ENCODE data around the gene KLHDC3.
"Not testable (repeated sequence)": the region's sequence is repeated elsewhere in the genome, so short reads cannot be mapped to it uniquely, and the experiment has no call there.

The KLHDC3 gene

GRCh38 chr6:42984924-42985475 is 29.0 kb upstream of the KLHDC3 start:
- TF ChIP-seq CTCF (IDR thresholded peaks at IDR 0.05; ENCODE audit: low read depth, low read length): no peak

GRCh38 chr6:42987533-42988451 is 26.3 kb upstream of the KLHDC3 start:
- no peak for DNase-seq
- Histone ChIP-seq H3K36me3 (peaks cover 10% of the 10 kb centered on the region), H3K4me3 (ENCODE audit: low read depth, low read length) (no peak overlapping the region), H3K27me3 (no peaks in the 10 kb centered on the region), H3K4me1 (no peaks in the 10 kb centered on the region), H3K9me3 (no peaks in the 10 kb centered on the region)
- TF ChIP-seq CTCF (IDR thresholded peaks at IDR 0.05; ENCODE audit: low read depth, low read length): no peak

More at GRCh38 chr6:42984924-42985475, 29.0 kb upstream of the KLHDC3 start:
- DNase-seq: no peak
- peaks cover 6% of the 10 kb centered on the region for H3K36me3 ChIP-seq
- H3K4me1 ChIP-seq: no peaks in the 10 kb centered on the region
- no peaks in the 10 kb centered on the region for H3K9me3 ChIP-seq
- peak overlapping the region; percentile 81 for H3K4me3 ChIP-seq (ENCODE audit: low read depth, low read length)
- H3K27me3 ChIP-seq: no peaks in the 10 kb centered on the region

GRCh38 chr6:42988486-42989020 is 25.5 kb upstream of the KLHDC3 start:
- no peaks in the 10 kb centered on the region for H3K4me1 ChIP-seq
- no peak overlapping the region for H3K4me3 ChIP-seq (ENCODE audit: low read depth, low read length)
- H3K27me3 ChIP-seq: no peaks in the 10 kb centered on the region
- peaks cover 10% of the 10 kb centered on the region for H3K36me3 ChIP-seq
- H3K9me3 ChIP-seq: no peaks in the 10 kb centered on the region
- no peak for DNase-seq
- no peak for TF ChIP-seq CTCF (IDR thresholded peaks at IDR 0.05; ENCODE audit: low read depth, low read length)

- no peak for TF ChIP-seq CTCF (IDR thresholded peaks at IDR 0.05; ENCODE audit: low read depth, low read length)
- no peaks in the 10 kb centered on the region for H3K4me1 ChIP-seq
- H3K36me3 ChIP-seq: peaks cover 10% of the 10 kb centered on the region
- no peak overlapping the region for H3K4me3 ChIP-seq (ENCODE audit: low read depth, low read length)
- no peak for DNase-seq
- no peaks in the 10 kb centered on the region for H3K27me3 ChIP-seq
- no peaks in the 10 kb centered on the region for H3K9me3 ChIP-seq
Measured at GRCh38 chr6:42989923-42990322, 24.1 kb upstream of the KLHDC3 start.

- Histone ChIP-seq H3K4me3 (ENCODE audit: low read depth, low read length) (no peak overlapping the region), H3K9me3 (no peaks in the 10 kb centered on the region), H3K4me1 (no peaks in the 10 kb centered on the region), H3K27me3 (no peaks in the 10 kb centered on the region), H3K36me3 (peaks cover 10% of the 10 kb centered on the region)
- no peak for DNase-seq
- TF ChIP-seq CTCF (IDR thresholded peaks at IDR 0.05; ENCODE audit: low read depth, low read length): no peak
Measured at GRCh38 chr6:42993445-42993844, 20.6 kb upstream of the KLHDC3 start.

GRCh38 chr6:42996513-42996912 is 17.5 kb upstream of the KLHDC3 start:
- Histone ChIP-seq H3K9me3 (no peaks in the 10 kb centered on the region), H3K27me3 (no peaks in the 10 kb centered on the region), H3K4me1 (no peaks in the 10 kb centered on the region), H3K4me3 (ENCODE audit: low read depth, low read length) (no peak overlapping the region), H3K36me3 (no peaks in the 10 kb centered on the region; the same call in 1 of the 2 replicates)
- no peak for TF ChIP-seq CTCF (IDR thresholded peaks at IDR 0.05; ENCODE audit: low read depth, low read length)
- no peak for DNase-seq

GRCh38 chr6:42998205-42998604 is 15.8 kb upstream of the KLHDC3 start:
- not testable (repeated sequence) for H3K9me3 ChIP-seq; H3K4me3 ChIP-seq (ENCODE audit: low read depth, low read length); H3K36me3 ChIP-seq; DNase-seq; H3K27me3 ChIP-seq; H3K4me1 ChIP-seq

Measured in BE2C (cell line).